ENCODE measurements around the gene INPP5J. TPM values are rescaled to one million over a fixed set of nuclear protein-coding genes. Genes with fewer than 3 reads are reported as not detected.

Gene INPP5J
- total and polyA plus RNA-seq, 2 experiments from 2014 or later, result 4.8 to 14.5 TPM

DNA sequence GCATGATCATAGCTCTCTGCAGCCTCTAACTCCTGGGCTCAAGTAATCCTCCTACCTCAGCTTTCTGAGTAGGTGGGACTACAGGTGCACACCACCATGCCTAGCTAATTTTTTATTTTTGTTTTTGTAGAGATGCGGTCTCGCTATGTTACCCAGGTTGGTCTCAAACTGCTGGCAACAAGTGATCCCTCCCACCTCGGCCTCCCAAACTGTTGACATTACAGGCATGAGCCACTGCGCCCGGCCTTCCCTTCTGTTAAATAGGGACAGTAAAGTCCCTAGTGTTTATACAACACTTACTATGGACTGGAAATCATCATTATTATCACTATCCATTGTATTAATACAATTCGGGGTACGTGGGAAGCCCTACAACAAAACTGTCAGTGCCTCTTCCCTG lies 28.0 kb upstream of the INPP5J start:
- H3K27me3 ChIP-seq (ENCODE audit: insufficient read depth), result no peaks in the 10 kb centered on the region
- Mint-ChIP-seq H3K27me3 (ENCODE audit: insufficient read depth, low read depth, poor library complexity) (peaks cover 16% of the 10 kb centered on the region), H3K9me3 (no peaks in the 10 kb centered on the region), H3K4me1 (peaks cover 14% of the 10 kb centered on the region), H3K36me3 (ENCODE audit: low read depth) (no peaks in the 10 kb centered on the region; the same call in 2 of the 3 replicates), H3K27ac (no peak overlapping the region), H3K4me3 (no peak overlapping the region)
- H3K4me3 ChIP-seq, result no peak overlapping the region
- H3F3A ChIP-seq (replicated peaks; ENCODE audit: low read depth), result 0 out of 2 replicates have a peak, but pooled peaks cover 6% of the 10 kb centered on the region
- TF ChIP-seq POLR2AphosphoS5 (IDR thresholded peaks at IDR 0.05; ENCODE audit: low read depth) (no peak), ZNF114 (CRISPR knock-in tag; IDR thresholded peaks at IDR 0.05) (no peak), EZH2phosphoT487 (IDR thresholded peaks at IDR 0.05; ENCODE audit: unreplicated experiment) (no peak), JUNB (IDR thresholded peaks at IDR 0.05; ENCODE audit: unreplicated experiment) (no peak), EZH2 (IDR thresholded peaks at IDR 0.05; ENCODE audit: low read depth, unreplicated experiment) (no peak), CREB1 (CRISPR knock-in tag; IDR thresholded peaks at IDR 0.05; ENCODE audit: low read depth) (no peak), NANOG (IDR thresholded peaks at IDR 0.05; ENCODE audit: borderline replicate concordance) (no peak), ZNF331 (CRISPR knock-in tag; IDR thresholded peaks at IDR 0.05; ENCODE audit: low read depth) (no peak), STAT1 (IDR thresholded peaks at IDR 0.05; ENCODE audit: unreplicated experiment) (no peak)
- TF ChIP-seq, protein P1, sequence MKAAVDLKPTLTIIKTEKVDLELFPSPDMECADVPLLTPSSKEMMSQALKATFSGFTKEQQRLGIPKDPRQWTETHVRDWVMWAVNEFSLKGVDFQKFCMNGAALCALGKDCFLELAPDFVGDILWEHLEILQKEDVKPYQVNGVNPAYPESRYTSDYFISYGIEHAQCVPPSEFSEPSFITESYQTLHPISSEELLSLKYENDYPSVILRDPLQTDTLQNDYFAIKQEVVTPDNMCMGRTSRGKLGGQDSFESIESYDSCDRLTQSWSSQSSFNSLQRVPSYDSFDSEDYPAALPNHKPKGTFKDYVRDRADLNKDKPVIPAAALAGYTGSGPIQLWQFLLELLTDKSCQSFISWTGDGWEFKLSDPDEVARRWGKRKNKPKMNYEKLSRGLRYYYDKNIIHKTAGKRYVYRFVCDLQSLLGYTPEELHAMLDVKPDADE (IDR thresholded peaks at IDR 0.05), result no peak
- TF ChIP-seq, protein P2, sequence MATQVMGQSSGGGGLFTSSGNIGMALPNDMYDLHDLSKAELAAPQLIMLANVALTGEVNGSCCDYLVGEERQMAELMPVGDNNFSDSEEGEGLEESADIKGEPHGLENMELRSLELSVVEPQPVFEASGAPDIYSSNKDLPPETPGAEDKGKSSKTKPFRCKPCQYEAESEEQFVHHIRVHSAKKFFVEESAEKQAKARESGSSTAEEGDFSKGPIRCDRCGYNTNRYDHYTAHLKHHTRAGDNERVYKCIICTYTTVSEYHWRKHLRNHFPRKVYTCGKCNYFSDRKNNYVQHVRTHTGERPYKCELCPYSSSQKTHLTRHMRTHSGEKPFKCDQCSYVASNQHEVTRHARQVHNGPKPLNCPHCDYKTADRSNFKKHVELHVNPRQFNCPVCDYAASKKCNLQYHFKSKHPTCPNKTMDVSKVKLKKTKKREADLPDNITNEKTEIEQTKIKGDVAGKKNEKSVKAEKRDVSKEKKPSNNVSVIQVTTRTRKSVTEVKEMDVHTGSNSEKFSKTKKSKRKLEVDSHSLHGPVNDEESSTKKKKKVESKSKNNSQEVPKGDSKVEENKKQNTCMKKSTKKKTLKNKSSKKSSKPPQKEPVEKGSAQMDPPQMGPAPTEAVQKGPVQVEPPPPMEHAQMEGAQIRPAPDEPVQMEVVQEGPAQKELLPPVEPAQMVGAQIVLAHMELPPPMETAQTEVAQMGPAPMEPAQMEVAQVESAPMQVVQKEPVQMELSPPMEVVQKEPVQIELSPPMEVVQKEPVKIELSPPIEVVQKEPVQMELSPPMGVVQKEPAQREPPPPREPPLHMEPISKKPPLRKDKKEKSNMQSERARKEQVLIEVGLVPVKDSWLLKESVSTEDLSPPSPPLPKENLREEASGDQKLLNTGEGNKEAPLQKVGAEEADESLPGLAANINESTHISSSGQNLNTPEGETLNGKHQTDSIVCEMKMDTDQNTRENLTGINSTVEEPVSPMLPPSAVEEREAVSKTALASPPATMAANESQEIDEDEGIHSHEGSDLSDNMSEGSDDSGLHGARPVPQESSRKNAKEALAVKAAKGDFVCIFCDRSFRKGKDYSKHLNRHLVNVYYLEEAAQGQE (IDR thresholded peaks at IDR 0.05; ENCODE audit: unreplicated experiment), result no peak
- TF ChIP-seq, protein P3, sequence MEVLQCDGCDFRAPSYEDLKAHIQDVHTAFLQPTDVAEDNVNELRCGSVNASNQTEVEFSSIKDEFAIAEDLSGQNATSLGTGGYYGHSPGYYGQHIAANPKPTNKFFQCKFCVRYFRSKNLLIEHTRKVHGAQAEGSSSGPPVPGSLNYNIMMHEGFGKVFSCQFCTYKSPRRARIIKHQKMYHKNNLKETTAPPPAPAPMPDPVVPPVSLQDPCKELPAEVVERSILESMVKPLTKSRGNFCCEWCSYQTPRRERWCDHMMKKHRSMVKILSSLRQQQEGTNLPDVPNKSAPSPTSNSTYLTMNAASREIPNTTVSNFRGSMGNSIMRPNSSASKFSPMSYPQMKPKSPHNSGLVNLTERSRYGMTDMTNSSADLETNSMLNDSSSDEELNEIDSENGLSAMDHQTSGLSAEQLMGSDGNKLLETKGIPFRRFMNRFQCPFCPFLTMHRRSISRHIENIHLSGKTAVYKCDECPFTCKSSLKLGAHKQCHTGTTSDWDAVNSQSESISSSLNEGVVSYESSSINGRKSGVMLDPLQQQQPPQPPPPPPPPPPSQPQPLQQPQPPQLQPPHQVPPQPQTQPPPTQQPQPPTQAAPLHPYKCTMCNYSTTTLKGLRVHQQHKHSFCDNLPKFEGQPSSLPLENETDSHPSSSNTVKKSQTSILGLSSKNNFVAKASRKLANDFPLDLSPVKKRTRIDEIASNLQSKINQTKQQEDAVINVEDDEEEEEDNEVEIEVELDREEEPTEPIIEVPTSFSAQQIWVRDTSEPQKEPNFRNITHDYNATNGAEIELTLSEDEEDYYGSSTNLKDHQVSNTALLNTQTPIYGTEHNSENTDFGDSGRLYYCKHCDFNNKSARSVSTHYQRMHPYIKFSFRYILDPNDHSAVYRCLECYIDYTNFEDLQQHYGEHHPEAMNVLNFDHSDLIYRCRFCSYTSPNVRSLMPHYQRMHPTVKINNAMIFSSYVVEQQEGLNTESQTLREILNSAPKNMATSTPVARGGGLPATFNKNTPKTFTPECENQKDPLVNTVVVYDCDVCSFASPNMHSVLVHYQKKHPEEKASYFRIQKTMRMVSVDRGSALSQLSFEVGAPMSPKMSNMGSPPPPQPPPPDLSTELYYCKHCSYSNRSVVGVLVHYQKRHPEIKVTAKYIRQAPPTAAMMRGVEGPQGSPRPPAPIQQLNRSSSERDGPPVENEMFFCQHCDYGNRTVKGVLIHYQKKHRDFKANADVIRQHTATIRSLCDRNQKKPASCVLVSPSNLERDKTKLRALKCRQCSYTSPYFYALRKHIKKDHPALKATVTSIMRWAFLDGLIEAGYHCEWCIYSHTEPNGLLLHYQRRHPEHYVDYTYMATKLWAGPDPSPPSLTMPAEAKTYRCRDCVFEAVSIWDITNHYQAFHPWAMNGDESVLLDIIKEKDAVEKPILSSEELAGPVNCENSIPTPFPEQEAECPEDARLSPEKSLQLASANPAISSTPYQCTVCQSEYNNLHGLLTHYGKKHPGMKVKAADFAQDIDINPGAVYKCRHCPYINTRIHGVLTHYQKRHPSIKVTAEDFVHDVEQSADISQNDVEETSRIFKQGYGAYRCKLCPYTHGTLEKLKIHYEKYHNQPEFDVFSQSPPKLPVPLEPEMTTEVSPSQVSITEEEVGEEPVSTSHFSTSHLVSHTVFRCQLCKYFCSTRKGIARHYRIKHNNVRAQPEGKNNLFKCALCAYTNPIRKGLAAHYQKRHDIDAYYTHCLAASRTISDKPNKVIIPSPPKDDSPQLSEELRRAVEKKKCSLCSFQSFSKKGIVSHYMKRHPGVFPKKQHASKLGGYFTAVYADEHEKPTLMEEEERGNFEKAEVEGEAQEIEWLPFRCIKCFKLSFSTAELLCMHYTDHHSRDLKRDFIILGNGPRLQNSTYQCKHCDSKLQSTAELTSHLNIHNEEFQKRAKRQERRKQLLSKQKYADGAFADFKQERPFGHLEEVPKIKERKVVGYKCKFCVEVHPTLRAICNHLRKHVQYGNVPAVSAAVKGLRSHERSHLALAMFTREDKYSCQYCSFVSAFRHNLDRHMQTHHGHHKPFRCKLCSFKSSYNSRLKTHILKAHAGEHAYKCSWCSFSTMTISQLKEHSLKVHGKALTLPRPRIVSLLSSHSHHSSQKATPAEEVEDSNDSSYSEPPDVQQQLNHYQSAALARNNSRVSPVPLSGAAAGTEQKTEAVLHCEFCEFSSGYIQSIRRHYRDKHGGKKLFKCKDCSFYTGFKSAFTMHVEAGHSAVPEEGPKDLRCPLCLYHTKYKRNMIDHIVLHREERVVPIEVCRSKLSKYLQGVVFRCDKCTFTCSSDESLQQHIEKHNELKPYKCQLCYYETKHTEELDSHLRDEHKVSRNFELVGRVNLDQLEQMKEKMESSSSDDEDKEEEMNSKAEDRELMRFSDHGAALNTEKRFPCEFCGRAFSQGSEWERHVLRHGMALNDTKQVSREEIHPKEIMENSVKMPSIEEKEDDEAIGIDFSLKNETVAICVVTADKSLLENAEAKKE (CRISPR knock-in tag; IDR thresholded peaks at IDR 0.05), result no peak
- H3K4me2 ChIP-seq, result no peak overlapping the region
- H3K9me2 ChIP-seq (ENCODE audit: insufficient read depth), result no peaks in the 10 kb centered on the region
- no peak for ATAC-seq
- H3K36me3 ChIP-seq (ENCODE audit: insufficient read depth), result no peaks in the 10 kb centered on the region
- no peak overlapping the region for H2AFZ ChIP-seq
- peaks cover 13% of the 10 kb centered on the region for H3K4me1 ChIP-seq (ENCODE audit: insufficient read depth)
- H4K20me1 ChIP-seq (replicated peaks; ENCODE audit: insufficient read depth), result no peaks in the 10 kb centered on the region
- no peak overlapping the region for H3K27ac ChIP-seq (ENCODE audit: low read depth)
- H3K79me2 ChIP-seq (replicated peaks; ENCODE audit: insufficient read depth), result no peaks in the 10 kb centered on the region
- no peak for DNase-seq (ENCODE audit: low spot score)

Data from GM23338 (cell line).